ENCODE results near the gene DNAJB7.
"Not testable (repeated sequence)": the region's sequence is repeated elsewhere in the genome, so short reads cannot be mapped to it uniquely, and the experiment has no call there.

The DNAJB7 gene

GRCh38 chr22:40862013-40862412, at the start of gene DNAJB7:
Gene DNAJB7 (minus strand): TSS chr22:40862113. CDS start chr22:40861994, 119 bp downstream.
- no peak for FAIRE-seq

DNA sequence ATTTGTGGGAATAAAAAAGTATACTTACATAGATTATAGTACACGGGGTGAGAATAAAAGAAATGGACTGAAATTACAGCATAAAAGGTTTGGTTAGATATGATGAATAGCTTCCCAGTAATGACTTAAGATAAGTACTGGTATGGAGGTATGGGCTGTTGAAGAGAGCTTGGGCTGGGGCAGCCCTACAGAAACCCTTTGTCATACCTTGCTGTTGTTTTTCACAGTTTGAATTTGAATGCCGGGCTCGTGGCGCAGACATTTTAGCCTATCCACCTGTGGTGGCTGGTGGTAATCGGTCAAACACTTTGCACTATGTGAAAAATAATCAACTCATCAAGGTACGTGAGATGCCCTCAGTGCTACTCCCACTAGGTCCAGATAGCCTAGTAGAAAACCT, 47.0 kb upstream of the DNAJB7 start:
- no peak for FAIRE-seq

- FAIRE-seq: no peak
Measured at GRCh38 chr22:40904101-40904500, 42.2 kb upstream of the DNAJB7 start.

DNA sequence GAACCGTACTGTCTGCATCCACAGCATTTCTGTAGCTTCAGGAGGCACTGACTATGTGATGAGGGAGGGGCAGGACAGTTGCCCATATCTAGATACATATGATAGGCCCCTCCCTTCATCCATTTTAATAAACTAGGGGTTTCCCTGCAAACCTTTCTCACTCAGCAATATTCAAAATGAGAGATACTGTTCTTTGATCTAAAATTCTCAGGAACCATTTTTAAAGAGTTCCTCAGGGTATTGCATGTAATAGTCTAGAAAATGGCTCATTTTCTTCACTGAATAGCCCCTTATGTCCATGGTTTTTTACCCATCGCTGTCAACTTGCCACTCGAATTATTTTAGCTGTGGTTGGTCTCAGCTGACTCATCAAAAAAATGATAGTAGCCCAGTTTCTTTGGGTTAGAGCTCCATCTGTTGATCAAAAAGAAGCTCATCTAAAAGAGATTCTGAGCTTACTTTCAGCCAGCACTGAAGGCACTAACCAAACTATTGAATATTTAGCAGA, 37.0 kb upstream of the DNAJB7 start:
- FAIRE-seq: peak; percentile 91

GRCh38 chr22:40894417-40894816, 32.5 kb upstream of the DNAJB7 start:
- no peak for FAIRE-seq

DNA sequence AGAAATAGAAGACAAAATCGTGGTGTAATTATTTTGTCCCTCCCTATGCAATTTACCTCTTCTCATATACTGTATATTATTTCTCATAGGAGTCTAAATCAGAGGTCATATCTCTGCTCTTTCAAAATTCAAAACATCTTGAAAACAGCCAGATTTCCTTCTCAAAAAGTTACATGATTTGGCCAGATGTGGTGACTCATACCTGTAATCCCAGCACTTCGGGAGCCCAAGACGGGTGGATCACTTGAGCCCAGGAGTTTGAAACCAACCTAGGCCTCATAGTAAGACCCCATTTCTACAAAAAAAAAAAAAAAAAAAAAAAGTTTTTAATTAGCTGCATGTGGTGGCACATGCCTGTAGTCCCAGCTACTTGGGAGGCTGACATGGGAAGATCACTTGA, 29.0 kb upstream of the DNAJB7 start:
- FAIRE-seq: no peak

DNA sequence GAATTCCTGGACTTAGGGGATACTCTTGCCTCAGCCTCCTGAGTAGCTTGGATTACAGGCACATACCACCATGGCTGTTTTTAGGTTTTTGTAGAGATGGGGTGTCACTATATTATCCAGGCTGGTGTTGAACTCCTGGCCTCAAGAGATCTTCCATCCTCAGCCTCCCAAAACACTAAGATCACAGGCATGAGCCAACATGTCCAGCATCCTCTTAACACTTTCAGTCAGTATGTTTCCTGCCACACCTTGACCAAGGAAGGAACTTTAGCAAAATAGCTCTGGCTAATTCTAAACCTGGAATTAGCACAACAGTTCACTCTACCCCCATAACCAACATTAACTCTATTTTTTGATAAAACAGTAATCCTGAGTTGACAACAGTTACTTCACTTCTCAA, 27.2 kb upstream of the DNAJB7 start:
- FAIRE-seq: no peak

DNA sequence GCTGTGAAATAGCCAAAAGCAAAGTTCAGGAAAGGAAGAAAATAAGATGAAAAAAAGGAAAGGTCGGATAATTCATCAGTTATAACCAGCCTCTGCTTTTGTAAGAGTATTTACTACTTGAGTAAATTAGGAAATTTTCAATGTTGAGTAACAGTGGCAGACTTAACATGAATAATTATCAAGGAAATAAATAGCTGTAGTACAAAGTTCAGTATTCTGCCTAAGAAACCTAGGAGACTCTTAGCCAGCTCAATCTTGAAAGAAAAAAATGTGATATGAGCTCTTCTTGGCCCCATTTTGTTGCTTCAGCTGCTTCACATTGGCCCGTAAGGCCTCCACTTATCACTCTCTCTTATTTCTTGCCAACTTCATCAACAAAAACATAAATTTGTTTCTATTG, 17.0 kb upstream of the DNAJB7 start:
- FAIRE-seq: no peak

- no peak for FAIRE-seq
Measured at GRCh38 chr22:40877488-40877887, 15.6 kb upstream of the DNAJB7 start.

DNA sequence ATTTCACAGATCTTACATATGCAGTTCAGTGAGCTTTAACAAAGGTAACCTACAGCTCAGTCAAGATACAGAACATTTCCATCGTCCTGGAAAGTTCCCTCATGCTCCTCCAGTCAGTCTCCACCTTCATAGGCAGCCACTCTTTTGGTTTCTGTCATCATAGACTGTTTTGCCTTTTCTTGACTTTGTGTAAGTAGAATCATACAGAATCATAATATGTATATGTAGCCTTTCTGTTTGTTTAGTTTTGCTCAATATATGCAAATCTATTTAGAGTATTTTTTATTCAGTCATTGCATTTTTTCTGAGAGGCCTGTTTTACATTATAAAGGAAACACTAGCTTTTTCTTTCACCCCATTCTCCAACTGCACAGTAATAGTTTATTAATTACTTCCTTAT, 15.0 kb upstream of the DNAJB7 start:
- FAIRE-seq: peak; percentile 25

DNA sequence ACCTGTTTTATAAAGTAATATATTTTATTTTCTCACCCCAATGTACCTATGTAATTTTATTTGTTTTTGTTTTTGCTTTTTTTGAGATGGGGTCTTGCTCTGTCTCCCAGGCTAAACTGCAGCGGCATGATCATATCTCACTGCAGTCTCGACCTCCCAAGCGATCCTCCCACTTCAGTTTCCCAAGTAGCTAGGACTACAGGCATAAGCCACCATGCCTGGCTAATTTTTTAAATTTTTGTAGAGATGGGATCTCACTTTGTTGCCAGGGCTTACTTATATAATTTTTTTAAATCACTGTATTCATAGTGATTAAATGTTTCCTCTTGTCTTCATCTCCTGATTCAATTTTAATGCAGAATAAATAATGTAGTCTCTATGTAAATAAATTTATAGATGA, 13.2 kb upstream of the DNAJB7 start:
- peak; percentile 51 for FAIRE-seq

- no peak for FAIRE-seq
Measured at GRCh38 chr22:40874016-40874415, 12.1 kb upstream of the DNAJB7 start.

- not testable (repeated sequence) for FAIRE-seq
Measured at GRCh38 chr22:40868379-40868778, 6.5 kb upstream of the DNAJB7 start.

- peak; percentile 55 for FAIRE-seq
Measured at GRCh38 chr22:40867109-40867508, 5.2 kb upstream of the DNAJB7 start.

GRCh38 chr22:40862537-40862936, 624 bp upstream of the DNAJB7 start:
- FAIRE-seq: no peak

GRCh38 chr22:40857309-40857855, 4.5 kb downstream of the DNAJB7 start:
- FAIRE-seq: no peak

DNA sequence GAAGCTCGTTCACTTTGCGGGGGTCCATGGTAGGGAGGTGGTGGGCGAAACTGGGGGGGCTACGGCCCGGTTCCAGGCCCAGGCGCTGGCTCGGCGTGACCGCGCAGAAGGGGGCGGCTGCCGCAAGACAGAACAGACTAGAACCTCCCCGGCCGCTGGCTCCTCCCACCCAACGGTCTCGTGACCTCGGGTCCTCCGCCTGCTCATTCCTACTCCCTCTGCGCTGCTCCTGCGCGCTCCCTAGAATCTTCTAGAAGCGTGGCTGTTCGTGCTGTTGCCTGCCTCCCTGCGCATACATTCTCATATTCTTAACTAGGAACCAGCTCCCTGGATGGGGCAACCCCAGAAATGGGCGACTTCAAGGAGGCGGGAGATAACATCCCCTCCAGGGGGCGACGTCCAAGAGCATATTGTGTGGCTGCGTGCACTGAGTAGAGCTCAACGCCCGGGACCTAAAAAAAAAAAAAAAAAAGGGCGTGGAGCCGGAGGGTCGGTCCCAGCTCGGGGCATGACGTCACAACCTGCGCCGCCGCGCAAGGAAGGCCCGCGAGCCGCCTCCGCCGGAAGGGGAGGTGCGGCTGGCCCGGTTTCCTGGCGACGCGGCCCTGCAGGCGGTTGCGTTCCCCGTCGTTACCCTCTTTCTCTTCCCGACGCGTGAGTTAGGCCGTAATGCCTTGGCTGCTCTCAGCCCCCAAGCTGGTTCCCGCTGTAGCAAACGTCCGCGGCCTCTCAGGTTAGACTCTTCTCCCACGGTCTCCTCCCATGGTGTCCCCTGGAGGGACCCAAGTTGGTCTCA, 5.2 kb downstream of the DNAJB7 start, which contains the start of the genes ST13 and XPNPEP3:
Gene ST13 (minus strand): TSS at position 127 of the 796 bp plus-strand sequence. CDS start 99 bp downstream, at position 28.
Gene XPNPEP3 (plus strand): TSS at position 636 of the 796 bp plus-strand sequence. CDS start 34 bp downstream, at position 670.
- FAIRE-seq: peak; percentile 96

DNA sequence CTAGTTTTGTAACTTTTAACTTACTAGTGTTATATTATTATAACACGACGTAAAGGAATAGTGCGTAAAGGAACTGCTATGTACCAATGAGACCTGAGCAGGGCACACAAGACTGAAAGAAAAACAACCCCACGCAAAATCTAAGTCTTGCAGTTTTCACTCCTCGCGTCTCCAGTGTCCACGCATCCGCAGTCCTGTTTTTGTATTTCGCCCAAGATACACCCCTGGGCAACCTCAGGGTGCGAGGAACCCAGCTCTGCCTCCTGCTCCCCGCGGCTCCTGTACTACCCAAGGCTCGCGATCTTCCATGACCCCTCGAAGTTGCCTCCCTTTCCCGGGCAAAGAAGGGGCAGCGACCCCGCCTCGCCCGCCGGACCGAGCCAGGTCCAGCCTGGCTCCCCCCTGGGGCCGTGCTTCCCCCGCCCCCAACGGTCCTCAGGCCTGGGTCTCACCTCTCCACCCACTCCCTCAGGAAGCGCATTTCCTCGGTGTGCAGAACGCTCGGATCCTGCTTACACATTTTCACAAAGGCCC, 5.9 kb downstream of the DNAJB7 start:
- FAIRE-seq: no peak

GRCh38 chr22:40855071-40855978, 6.6 kb downstream of the DNAJB7 start:
- FAIRE-seq: no peak

- no peak for FAIRE-seq
Measured at GRCh38 chr22:40853961-40854360, 8.0 kb downstream of the DNAJB7 start.

GRCh38 chr22:40853333-40853732, 8.6 kb downstream of the DNAJB7 start:
- no peak for FAIRE-seq

DNA sequence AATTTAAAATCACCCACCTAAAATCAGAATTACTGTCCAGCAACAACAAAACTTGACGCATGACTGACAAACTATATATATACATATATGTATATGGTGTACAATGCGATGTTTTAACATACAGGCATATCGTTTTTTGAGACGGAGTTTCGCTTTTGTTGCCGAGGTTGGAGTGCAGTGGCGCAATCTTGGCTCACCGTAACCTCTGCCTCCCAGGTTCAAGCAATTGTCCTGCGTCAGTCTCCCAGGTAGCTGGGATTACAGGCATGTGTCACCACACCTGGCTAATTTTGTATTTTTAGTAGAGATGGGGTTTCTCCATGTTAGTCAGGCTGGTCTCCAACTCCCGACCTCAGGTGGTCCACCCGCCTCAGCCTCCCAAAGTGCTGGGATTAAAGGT, 16.1 kb downstream of the DNAJB7 start:
- FAIRE-seq: not testable (repeated sequence)

- peak; percentile 42 for FAIRE-seq
Measured at GRCh38 chr22:40844951-40845350, 17.0 kb downstream of the DNAJB7 start.
